Anterior cingulate cortex (tissue), 58 donors: ENCODE data around the gene ZNF444.
"Not testable (repeated sequence)": the region's sequence is repeated elsewhere in the genome, so short reads cannot be mapped to it uniquely, and the experiment has no call there.

ENCODE experiments used
- DNase-seq, 58 donors: peaks; one replicate each; lab custom pipeline; 2025; lab: John Stamatoyannopoulos, UW

Gene ZNF444

GRCh38 chr19:56140583-56141416 is at the start of gene ZNF444:
ZNF444 (plus strand) TSS chr19:56141287; CDS start chr19:56146912, 5,625 bp downstream.
- DNase-seq = peak; percentile 96 to 100 (median 99)

GRCh38 chr19:56091751-56092546 is 49.1 kb upstream of the ZNF444 start:
- DNase-seq = peak in 1 of 58 donors; percentile 6

DNA sequence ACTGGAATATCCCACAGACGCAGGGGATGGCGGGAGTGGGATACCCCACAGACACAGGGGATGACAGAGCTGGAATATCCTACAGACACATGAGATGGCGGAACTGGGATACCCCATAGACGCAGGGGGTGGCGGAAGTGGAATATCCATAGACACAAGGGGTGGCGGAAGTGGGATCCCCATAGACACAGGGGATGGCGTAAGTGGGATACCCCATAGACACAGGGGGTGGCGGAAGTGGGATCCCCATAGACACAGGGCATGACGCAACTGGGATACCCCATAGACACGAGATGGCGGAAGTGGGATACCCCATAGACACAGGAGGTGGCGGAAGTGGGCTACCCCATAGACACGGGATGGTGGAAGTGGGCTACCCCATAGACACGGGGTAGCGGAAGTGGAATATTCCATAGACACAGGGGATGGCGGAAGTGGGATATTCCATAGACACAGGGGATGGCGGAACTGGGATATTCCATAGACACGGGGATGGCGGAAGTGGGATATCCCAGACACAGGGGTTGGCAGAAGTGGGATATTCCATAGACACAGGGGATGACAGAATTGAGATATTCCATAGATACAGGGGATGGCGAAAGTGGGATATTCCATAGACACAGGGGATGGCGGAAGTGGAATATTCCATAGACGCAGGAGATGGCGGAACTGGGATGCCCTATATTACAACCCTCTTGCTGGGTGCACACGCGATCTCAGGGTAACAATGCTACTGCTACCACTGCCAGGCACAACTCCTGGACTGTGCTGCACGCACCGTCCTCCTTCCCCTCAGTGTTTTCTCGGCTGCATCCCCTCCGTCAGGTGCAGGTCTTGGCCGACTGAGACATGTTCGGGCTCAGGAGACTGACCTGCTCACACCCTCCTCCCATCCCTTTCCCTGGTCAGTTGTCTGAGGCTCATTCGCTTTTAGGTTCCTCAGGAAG is 48.1 kb upstream of the ZNF444 start:
- DNase-seq = no peak

GRCh38 chr19:56094449-56094848 is 46.6 kb upstream of the ZNF444 start:
- no peak for DNase-seq

DNA sequence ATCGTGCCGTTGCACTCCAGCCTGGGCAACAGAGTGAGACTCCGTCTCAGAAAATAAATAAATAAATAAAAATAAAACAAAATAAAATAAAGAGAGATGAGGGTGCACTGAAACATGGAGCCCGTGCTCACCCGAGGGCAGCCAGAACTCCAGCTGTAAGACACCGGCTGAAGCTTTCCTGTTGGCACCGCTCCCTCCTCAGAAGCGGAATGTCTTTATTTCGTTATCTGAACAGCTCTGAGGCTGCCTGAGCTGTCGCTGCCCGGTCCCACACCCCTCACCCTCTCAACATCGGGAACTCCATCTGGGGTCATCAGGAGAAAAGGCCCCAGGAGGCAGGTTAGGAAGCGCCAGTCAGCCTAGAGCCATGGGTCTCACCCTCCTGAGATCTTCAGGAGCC is 44.4 kb upstream of the ZNF444 start:
- no peak for DNase-seq

GRCh38 chr19:56097306-56097705 is 43.8 kb upstream of the ZNF444 start:
- peak in 3 of 58 donors; percentile 12 to 38 (median 19) for DNase-seq

GRCh38 chr19:56097776-56098175 is 43.3 kb upstream of the ZNF444 start:
- DNase-seq = no peak

DNA sequence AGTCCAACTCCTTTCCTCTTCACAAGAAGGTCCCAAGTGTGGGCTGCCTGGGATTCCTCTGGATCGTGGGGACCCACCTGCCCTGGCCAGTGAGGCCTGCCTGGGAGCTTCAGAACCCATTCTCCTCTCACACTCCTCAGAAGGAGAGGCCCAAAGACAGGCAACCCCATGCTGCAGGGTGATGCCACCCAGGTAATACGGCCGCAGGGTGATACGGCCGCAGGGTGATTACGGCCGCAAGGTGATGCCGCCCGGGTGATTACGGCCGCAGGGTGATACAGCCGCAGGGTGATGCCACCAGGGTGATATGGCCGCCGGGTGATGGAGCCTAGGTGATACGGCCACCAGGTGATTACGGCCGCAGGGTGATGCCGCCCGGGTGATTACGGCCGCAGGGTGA is 42.9 kb upstream of the ZNF444 start:
- not testable (repeated sequence) for DNase-seq

DNA sequence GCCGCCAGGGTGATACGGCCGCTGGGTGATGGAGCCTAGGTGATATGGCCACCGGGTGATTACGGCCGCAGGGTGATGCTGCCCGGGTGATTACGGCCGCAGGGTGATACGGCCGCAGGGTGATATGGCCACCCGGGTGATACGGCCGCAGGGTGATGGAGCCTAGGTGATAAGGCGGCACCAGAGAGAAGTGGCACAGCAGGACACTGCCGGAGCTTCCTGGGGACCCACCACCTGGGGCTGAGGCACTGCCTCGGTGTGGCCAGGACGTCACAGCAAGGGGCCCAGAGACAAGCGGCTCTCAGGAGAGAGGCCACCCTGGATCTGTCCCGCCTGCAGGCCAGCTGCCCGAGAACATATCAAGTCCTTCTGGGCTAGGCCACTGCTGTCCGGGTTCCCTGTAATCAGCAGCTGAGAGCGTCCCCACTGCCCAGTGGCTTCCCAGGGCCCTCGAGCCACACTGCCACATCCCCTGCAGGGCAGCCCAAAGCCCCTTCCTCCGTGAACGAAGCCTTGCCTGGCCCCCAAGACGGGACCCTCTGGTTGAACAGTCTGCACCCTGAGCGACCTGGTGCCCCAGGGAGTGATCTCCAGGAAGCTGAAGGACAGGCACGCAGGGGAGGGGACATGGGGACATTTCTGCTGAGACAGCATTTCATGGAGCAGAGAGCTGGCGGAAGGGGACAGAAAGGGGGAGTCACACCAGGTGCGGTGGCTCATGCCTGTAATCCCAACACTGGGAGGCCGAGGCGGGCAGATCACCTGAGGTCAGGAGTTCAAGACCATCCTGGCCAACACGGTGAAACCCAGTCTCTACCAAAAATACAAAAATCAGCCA is 42.1 kb upstream of the ZNF444 start:
- no peak for DNase-seq

- DNase-seq = no peak
Measured at GRCh38 chr19:56099638-56100539, 41.2 kb upstream of the ZNF444 start.

DNA sequence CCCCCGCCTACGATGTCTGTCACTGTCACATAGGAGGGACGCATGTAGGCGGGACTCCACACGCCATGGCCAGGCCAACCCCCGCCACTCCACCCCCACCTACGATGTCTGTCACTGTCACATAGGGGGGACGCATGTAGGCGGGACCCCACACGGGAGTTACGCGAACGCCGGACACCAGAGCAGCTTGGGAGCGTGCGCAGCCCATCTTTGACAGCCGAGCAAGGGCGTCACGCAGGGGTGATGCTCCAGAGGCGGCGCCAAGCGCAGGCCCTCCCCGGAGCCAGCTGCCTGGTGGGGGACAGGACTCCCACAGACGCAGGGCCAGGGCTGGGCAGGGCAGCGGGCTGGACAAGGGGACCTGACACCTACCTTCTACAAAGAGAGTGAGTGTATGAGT is 40.0 kb upstream of the ZNF444 start:
- DNase-seq = no peak

DNA sequence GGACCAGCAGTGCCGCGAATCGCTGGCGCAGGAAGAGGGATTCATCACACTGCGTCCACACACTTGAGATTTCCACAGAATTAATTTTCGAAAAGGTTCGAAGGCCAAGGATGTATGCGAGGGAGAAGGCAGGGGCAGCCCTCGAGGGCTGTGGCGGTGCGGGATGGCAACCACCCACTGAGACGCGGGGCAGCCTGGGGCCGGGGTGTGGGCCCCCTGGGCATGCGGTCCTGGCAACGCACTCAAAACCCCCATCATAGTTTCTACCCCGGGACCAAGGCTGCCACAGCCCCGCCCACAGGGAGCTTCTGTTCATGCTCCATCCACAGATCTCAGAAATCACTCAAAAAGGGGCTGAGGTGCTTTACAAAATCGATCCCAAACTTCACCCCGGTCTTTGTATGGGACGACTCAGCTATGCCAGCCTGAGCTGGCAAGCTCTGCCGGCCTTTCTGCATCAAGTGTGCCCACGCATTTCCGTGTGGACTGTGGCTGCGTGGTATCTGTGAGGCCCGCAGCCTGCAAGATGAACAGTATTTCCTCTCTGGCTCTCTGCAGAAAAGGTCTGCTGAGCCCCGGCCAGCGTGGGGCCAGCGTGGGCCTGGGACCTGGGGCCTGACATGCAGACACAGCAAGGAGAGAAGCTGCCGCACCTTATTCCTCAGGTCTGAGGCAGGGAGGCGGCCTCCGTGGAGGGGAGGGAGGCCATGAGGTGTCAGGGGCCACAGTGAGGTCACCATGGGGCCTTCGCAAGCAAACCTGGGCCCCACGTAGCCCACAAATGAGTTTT is 39.1 kb upstream of the ZNF444 start:
- no peak for DNase-seq

GRCh38 chr19:56103027-56103614 is 38.0 kb upstream of the ZNF444 start:
- DNase-seq = no peak

- no peak for DNase-seq
Measured at GRCh38 chr19:56104423-56104822, 36.7 kb upstream of the ZNF444 start.

DNA sequence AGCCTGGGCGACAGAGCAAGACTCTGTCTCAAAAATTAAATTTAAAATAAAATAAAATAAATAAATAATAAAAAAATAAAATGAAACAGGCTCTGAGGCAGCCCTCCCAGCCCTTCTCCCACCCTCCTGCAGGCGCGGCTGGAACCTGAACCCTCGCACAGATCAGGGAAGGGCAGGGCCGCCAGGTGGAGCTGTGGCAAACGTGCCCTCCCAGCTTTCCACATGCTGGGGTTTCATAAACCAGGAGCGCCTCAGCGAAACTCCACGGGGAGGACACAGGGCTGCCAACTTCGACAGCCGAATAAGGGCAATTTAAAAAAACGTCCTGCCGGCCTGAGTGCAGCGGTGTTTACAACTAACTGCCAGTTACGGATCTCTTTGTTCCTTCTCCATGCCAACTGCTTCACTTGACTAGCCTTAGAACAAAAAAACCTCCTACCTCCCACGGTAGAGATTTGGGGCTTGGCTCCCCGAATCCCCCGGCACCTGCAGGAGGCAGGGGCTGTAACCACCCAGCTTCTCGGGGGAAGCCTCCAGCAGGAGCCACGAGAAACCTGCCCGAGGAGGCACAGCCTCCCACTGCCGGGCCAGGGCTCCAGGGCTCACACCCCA is 35.9 kb upstream of the ZNF444 start:
- DNase-seq = peak in 49 of 58 donors; percentile 12 to 85 (median 51)

- DNase-seq = not testable (repeated sequence)
Measured at GRCh38 chr19:56105831-56106396, 35.2 kb upstream of the ZNF444 start.
